WTC11 (cell line): ENCODE measurements around the gene DCLK1.

ENCODE experiments used
- CTCF ChIP-seq: fragments of 200-600 bp; IDR thresholded peaks from 2 replicates; pipeline ENCODE4 v1.8.0; 2022; ENCODE audit warnings: antibody characterized with exemption
- E2F1 ChIP-seq: sonication (generic); formaldehyde crosslinking; IDR thresholded peaks from 2 replicates; pipeline ENCODE4 v1.8.0; 2022; ENCODE audit warnings: mild to moderate bottlenecking, missing genetic modification reagents
- ETV6 ChIP-seq: sonication (generic); formaldehyde crosslinking; IDR thresholded peaks from 2 replicates; pipeline ENCODE4 v1.8.1; 2022; ENCODE audit warnings: mild to moderate bottlenecking, missing genetic modification reagents
- FOXK1 ChIP-seq: sonication (generic); formaldehyde crosslinking; IDR thresholded peaks from 2 replicates; pipeline ENCODE4 v1.8.0; 2022; ENCODE audit warnings: mild to moderate bottlenecking, moderate library complexity, missing genetic modification reagents
- FOXP1 ChIP-seq: sonication (generic); formaldehyde crosslinking; IDR thresholded peaks from 2 replicates; pipeline ENCODE4 v1.8.0; 2022; ENCODE audit warnings: missing genetic modification reagents, mild to moderate bottlenecking, moderate library complexity, borderline replicate concordance
- HMGA2 ChIP-seq: fragments of 250-450 bp; sonication (Bioruptor Pico); IDR thresholded peaks from 2 replicates; pipeline ENCODE4 v1.4.0; 2021; ENCODE audit warnings: mild to moderate bottlenecking, moderate library complexity
- IRF2 ChIP-seq: sonication (generic); formaldehyde crosslinking; IDR thresholded peaks from 2 replicates; pipeline ENCODE4 v1.8.0; 2022; ENCODE audit warnings: low read depth, missing genetic modification reagents, borderline replicate concordance
- JUN ChIP-seq: sonication (generic); formaldehyde crosslinking; IDR thresholded peaks from 2 replicates; pipeline ENCODE4 v1.8.0; 2023; ENCODE audit warnings: mild to moderate bottlenecking, missing genetic modification reagents
- MAX ChIP-seq: sonication (generic); formaldehyde crosslinking; IDR thresholded peaks from 2 replicates; pipeline ENCODE4 v1.8.0; 2022; ENCODE audit warnings: mild to moderate bottlenecking, missing genetic modification reagents
- NR3C1 ChIP-seq: sonication (generic); formaldehyde crosslinking; conservative IDR thresholded peaks from 2 replicates; pipeline ENCODE4 v1.8.1; 2023; ENCODE audit warnings: low read depth, mild to moderate bottlenecking, missing genetic modification reagents
- SMAD3 ChIP-seq: sonication (generic); formaldehyde crosslinking; IDR thresholded peaks from 2 replicates; pipeline ENCODE4 v1.8.0; 2022; ENCODE audit warnings: missing genetic modification reagents, mild to moderate bottlenecking, borderline replicate concordance
- SP1 ChIP-seq: sonication (generic); formaldehyde crosslinking; conservative IDR thresholded peaks from 2 replicates; pipeline ENCODE4 v1.8.1; 2022; ENCODE audit warnings: missing genetic modification reagents
- TP53 ChIP-seq: sonication (generic); formaldehyde crosslinking; IDR thresholded peaks from 2 replicates; pipeline ENCODE4 v1.8.1; 2023; ENCODE audit warnings: mild to moderate bottlenecking, missing genetic modification reagents
- TF ChIP-seq, protein P1 (sequence below): sonication (generic); formaldehyde crosslinking; IDR thresholded peaks from 2 replicates; pipeline ENCODE4 v1.8.0; 2022; ENCODE audit warnings: mild to moderate bottlenecking, missing genetic modification reagents

GRCh38 chr13:35947315-35947714 lies 183.9 kb downstream of the DCLK1 start:
- TF ChIP-seq IRF2 (CRISPR knock-in tag) (no peak), CTCF (no peak), HMGA2 (no peak), SP1 (CRISPR knock-in tag) (no peak), SMAD3 (no peak), TP53 (no peak), E2F1 (CRISPR knock-in tag) (no peak), FOXK1 (CRISPR knock-in tag) (no peak), MAX (CRISPR knock-in tag) (no peak), NR3C1 (CRISPR knock-in tag) (no peak), FOXP1 (CRISPR knock-in tag) (no peak), JUN (CRISPR knock-in tag) (no peak), ETV6 (no peak)
- TF ChIP-seq, protein P1, sequence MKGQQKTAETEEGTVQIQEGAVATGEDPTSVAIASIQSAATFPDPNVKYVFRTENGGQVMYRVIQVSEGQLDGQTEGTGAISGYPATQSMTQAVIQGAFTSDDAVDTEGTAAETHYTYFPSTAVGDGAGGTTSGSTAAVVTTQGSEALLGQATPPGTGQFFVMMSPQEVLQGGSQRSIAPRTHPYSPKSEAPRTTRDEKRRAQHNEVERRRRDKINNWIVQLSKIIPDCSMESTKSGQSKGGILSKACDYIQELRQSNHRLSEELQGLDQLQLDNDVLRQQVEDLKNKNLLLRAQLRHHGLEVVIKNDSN (CRISPR knock-in tag): no peak
